ENCODE measurements around the gene NCL.

Gene NCL

GRCh38 chr2:231427116-231427515, 37.2 kb downstream of the NCL start:
- no peaks in the 10 kb centered on the region; the same call in 1 of the 2 replicates for H3K9me3 ChIP-seq (ENCODE audit: insufficient read depth, low read length)
- H3K27ac ChIP-seq (ENCODE audit: low read depth, low read length), result no peak overlapping the region
- no peaks in the 10 kb centered on the region for H3K79me2 ChIP-seq (ENCODE audit: insufficient read depth, low read length)
- H3K4me2 ChIP-seq (ENCODE audit: low read depth, low read length, poor library complexity, severe bottlenecking), result no peak overlapping the region
- no peaks in the 10 kb centered on the region for H3K36me3 ChIP-seq (ENCODE audit: low read length)
- H2AFZ ChIP-seq (ENCODE audit: low read depth, low read length, severe bottlenecking), result no peak overlapping the region
- TF ChIP-seq CTCF (IDR thresholded peaks at IDR 0.05; ENCODE audit: insufficient read depth, low read length, poor library complexity, severe bottlenecking) (no peak), EZH2phosphoT487 (conservative IDR thresholded peaks at IDR 0.05; ENCODE audit: low read length) (no peak)
- no peak overlapping the region for H3K9ac ChIP-seq (ENCODE audit: low read length)
- H4K20me1 ChIP-seq (ENCODE audit: low read depth, low read length), result no peaks in the 10 kb centered on the region
- H3K9me2 ChIP-seq (replicated peaks; ENCODE audit: insufficient read depth, low read length), result no peaks in the 10 kb centered on the region
- H3F3A ChIP-seq (ENCODE audit: insufficient read depth), result no peaks in the 10 kb centered on the region
- H3K27me3 ChIP-seq (ENCODE audit: low read length), result no peaks in the 10 kb centered on the region
- no peak overlapping the region for H3K4me3 ChIP-seq (ENCODE audit: insufficient read depth, low read length, poor library complexity, severe bottlenecking)

GRCh38 chr2:231425811-231426703, 38.2 kb downstream of the NCL start:
- no peaks in the 10 kb centered on the region for H3K9me2 ChIP-seq (replicated peaks; ENCODE audit: insufficient read depth, low read length)
- TF ChIP-seq EZH2phosphoT487 (conservative IDR thresholded peaks at IDR 0.05; ENCODE audit: low read length) (no peak), CTCF (IDR thresholded peaks at IDR 0.05; ENCODE audit: insufficient read depth, low read length, poor library complexity, severe bottlenecking) (no peak)
- no peaks in the 10 kb centered on the region for H4K20me1 ChIP-seq (ENCODE audit: low read depth, low read length)
- no peak overlapping the region for H2AFZ ChIP-seq (ENCODE audit: low read depth, low read length, severe bottlenecking)
- H3K4me2 ChIP-seq (ENCODE audit: low read depth, low read length, poor library complexity, severe bottlenecking), result no peak overlapping the region
- H3K9me3 ChIP-seq (ENCODE audit: insufficient read depth, low read length), result no peaks in the 10 kb centered on the region; the same call in 1 of the 2 replicates
- H3K27me3 ChIP-seq (ENCODE audit: low read length), result no peaks in the 10 kb centered on the region
- H3K9ac ChIP-seq (ENCODE audit: low read length), result no peak overlapping the region
- no peaks in the 10 kb centered on the region for H3K79me2 ChIP-seq (ENCODE audit: insufficient read depth, low read length)
- H3F3A ChIP-seq (ENCODE audit: insufficient read depth), result no peaks in the 10 kb centered on the region
- no peak overlapping the region for H3K4me3 ChIP-seq (ENCODE audit: insufficient read depth, low read length, poor library complexity, severe bottlenecking)
- no peaks in the 10 kb centered on the region for H3K36me3 ChIP-seq (ENCODE audit: low read length)
- no peak overlapping the region for H3K27ac ChIP-seq (ENCODE audit: low read depth, low read length)

DNA sequence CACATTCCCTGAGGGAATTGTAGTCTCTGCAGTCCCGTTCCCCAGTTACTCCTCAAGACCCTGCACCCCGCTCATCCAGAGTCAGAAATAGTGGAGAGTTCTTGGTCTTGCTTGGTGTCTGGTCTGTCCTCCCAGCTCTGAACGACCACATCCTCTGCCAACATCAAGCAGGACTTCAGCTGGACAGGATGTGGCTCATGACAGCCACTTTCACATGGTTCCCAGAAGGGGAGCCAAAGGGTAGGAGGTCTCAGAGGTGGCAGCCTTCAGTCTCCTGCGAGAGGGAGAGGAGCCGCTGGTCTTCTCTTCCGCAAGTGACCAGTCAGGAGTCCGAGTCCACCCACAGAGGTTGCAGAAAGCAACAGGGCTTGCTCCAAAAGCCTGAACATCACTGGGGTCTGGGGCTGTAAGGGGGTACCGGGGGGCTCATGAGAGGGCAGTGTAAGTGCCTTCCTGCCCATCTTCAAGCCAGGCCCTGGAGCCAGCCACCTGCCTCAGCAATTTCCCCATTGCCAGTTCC, 38.9 kb downstream of the NCL start:
- no peaks in the 10 kb centered on the region for H3K36me3 ChIP-seq (ENCODE audit: low read length)
- no peak overlapping the region for H2AFZ ChIP-seq (ENCODE audit: low read depth, low read length, severe bottlenecking)
- H3F3A ChIP-seq (ENCODE audit: insufficient read depth), result no peaks in the 10 kb centered on the region
- no peak overlapping the region for H3K27ac ChIP-seq (ENCODE audit: low read depth, low read length)
- TF ChIP-seq EZH2phosphoT487 (conservative IDR thresholded peaks at IDR 0.05; ENCODE audit: low read length) (no peak), CTCF (IDR thresholded peaks at IDR 0.05; ENCODE audit: insufficient read depth, low read length, poor library complexity, severe bottlenecking) (no peak)
- no peaks in the 10 kb centered on the region for H4K20me1 ChIP-seq (ENCODE audit: low read depth, low read length)
- H3K4me3 ChIP-seq (ENCODE audit: insufficient read depth, low read length, poor library complexity, severe bottlenecking), result no peak overlapping the region
- H3K27me3 ChIP-seq (ENCODE audit: low read length), result no peaks in the 10 kb centered on the region
- no peaks in the 10 kb centered on the region for H3K9me2 ChIP-seq (replicated peaks; ENCODE audit: insufficient read depth, low read length)
- H3K4me2 ChIP-seq (ENCODE audit: low read depth, low read length, poor library complexity, severe bottlenecking), result no peak overlapping the region
- no peaks in the 10 kb centered on the region for H3K79me2 ChIP-seq (ENCODE audit: insufficient read depth, low read length)
- H3K9ac ChIP-seq (ENCODE audit: low read length), result no peak overlapping the region
- H3K9me3 ChIP-seq (ENCODE audit: insufficient read depth, low read length), result no peaks in the 10 kb centered on the region

Data from SU-DHL-6 (cell line).